IPS-20b (cell line): ENCODE data around the gene NKG7.

Experiments used
- H3K27ac ChIP-seq: one replicate; pipeline ENCODE4 v1.5.1; 2013; ENCODE audit warnings: low read length
- H3K27me3 ChIP-seq: 2 replicates; pipeline ENCODE4 v1.6.1; 2013; ENCODE audit warnings: mild to moderate bottlenecking, low read length, inconsistent platforms; ENCODE audit not compliant: insufficient read depth
- H3K36me3 ChIP-seq: 2 replicates; pipeline ENCODE4 v1.6.1; 2013; ENCODE audit warnings: low read depth, mild to moderate bottlenecking, inconsistent platforms, low read length, moderate library complexity; ENCODE audit not compliant: insufficient read depth
- H3K4me1 ChIP-seq: 2 replicates; pipeline ENCODE4 v1.6.1; 2013; ENCODE audit warnings: mild to moderate bottlenecking, control low read depth, inconsistent platforms, low read length, moderate library complexity; ENCODE audit not compliant: insufficient read depth
- H3K4me3 ChIP-seq: 2 replicates; pipeline ENCODE4 v1.5.1; 2013; ENCODE audit warnings: mild to moderate bottlenecking, low read length, inconsistent platforms
- H3K9ac ChIP-seq: 2 replicates; pipeline ENCODE4 v1.6.1; 2013; ENCODE audit warnings: low read depth, mild to moderate bottlenecking, inconsistent platforms, low read length, moderate library complexity
- H3K9me3 ChIP-seq: 2 replicates; pipeline ENCODE4 v1.6.1; 2013; ENCODE audit warnings: mild to moderate bottlenecking, low read depth, low read length, inconsistent platforms; ENCODE audit not compliant: insufficient read depth

NKG7 gene

DNA sequence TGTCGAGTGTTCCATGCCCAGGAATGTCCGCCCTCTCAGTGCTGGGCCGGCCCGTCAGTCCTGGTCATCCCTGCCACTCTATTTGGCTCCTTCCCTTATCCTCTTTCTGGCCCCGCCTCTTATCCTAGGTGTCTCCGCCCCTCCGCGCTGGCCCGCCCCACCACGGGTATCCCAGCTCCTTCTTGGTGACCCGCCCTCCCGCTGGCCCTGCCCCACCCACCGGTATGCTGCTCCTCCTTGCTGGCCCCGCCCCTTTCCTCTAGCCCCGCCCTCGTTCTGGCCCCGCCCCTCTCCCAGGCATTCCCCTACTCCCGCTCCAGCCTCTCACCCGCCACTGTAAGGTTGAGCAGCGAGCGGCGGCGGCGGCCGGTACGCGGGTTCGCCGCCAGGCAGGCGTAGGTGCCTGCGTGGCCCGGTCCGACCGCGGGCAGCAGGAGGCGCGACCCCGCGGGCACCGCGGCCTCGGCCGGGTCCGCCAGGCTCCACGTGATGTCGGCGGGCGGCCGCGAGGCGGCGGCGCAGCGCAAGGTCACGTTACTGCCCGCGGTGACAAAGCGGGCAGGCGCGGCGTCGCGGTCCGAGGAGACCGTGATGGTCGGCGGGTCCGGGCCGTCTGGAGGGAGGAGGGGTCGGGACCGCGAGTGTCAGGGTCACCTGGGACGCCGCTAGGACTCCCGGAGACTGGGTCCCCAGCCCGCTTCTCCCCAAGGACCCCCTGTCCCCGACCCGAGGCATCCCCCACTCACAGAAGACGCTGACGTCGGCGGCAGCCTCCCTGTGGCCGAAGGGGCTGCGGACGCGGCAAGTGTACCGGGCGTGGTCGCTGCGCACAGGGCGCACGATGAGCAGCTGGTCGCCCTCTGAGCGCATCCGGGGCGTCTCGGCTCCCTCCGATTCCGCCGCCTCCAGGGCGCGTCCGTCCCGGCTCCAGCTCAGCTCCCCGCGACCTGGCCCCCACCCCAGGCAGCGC, 32.5 kb downstream of the NKG7 start:
- Histone ChIP-seq H3K27ac (peak overlapping the region; percentile 15), H3K4me1 (peaks cover 8% of the 10 kb centered on the region; the same call in 1 of the 2 replicates), H3K4me3 (peak overlapping the region; percentile 76), H3K36me3 (no peaks in the 10 kb centered on the region), H3K9ac (peak overlapping the region; percentile 59; the same call in 1 of the 2 replicates), H3K27me3 (peaks cover 19% of the 10 kb centered on the region), H3K9me3 (no peaks in the 10 kb centered on the region)

GRCh38 chr19:51339313-51339686, 33.2 kb downstream of the NKG7 start:
- peaks cover 19% of the 10 kb centered on the region for H3K27me3 ChIP-seq
- peak overlapping the region; percentile 76 for H3K4me3 ChIP-seq
- H3K4me1 ChIP-seq = peaks cover 8% of the 10 kb centered on the region; the same call in 1 of the 2 replicates
- H3K27ac ChIP-seq = peak overlapping the region; percentile 15
- no peaks in the 10 kb centered on the region for H3K36me3 ChIP-seq
- peak overlapping the region; percentile 54; the same call in 1 of the 2 replicates for H3K9ac ChIP-seq
- H3K9me3 ChIP-seq = no peaks in the 10 kb centered on the region

- H3K27me3 ChIP-seq = peaks cover 19% of the 10 kb centered on the region
- H3K9me3 ChIP-seq = no peaks in the 10 kb centered on the region
- peak overlapping the region; percentile 15 for H3K27ac ChIP-seq
These were observed 33.7 kb downstream of the NKG7 start for GRCh38 chr19:51338563-51339312.

DNA sequence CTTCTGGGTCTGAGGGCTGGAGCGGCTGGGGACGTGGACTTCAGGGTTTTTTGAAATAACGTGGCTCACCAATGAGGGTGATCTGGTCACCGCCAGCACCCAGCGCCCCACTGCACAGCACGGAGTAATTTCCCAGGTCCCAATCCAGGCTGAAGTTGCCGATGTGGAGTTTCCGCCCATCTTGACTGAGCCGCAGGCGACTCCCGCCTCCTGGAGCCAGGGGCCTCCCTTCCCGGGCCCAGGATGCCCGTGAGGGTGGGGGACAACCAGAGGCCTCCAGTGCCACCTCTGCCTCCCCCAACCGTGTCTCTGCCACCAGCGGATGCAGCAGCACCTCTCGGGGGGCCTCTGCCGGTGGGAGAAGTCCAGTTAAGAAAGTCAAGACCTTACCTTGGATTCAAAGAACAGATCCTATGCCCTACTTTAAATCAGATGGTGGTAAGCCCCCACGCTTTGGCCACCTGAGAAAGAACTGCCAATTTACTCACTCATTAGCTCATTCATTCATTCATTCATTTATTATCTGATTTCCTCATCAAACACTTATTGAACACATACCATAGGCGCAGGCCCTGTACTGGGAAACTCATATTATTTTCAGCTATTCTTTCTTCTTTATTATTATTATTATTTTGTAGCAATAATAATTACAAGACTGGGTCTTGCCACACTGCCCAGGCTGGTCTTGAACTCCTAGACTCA, 34.4 kb downstream of the NKG7 start:
- peak overlapping the region; percentile 76 for H3K4me3 ChIP-seq
- peaks cover 8% of the 10 kb centered on the region; the same call in 1 of the 2 replicates for H3K4me1 ChIP-seq
- H3K27me3 ChIP-seq = peaks cover 19% of the 10 kb centered on the region
- no peaks in the 10 kb centered on the region for H3K36me3 ChIP-seq
- no peak overlapping the region for H3K27ac ChIP-seq
- H3K9ac ChIP-seq = peak overlapping the region; percentile 54; the same call in 1 of the 2 replicates
- no peaks in the 10 kb centered on the region for H3K9me3 ChIP-seq

More at GRCh38 chr19:51338563-51339312, 33.7 kb downstream of the NKG7 start:
- Histone ChIP-seq H3K4me3 (peak overlapping the region; percentile 76), H3K9ac (peak overlapping the region; percentile 54; the same call in 1 of the 2 replicates), H3K36me3 (no peaks in the 10 kb centered on the region), H3K4me1 (peaks cover 8% of the 10 kb centered on the region; the same call in 1 of the 2 replicates)

GRCh38 chr19:51337141-51337860, 35.2 kb downstream of the NKG7 start:
- H3K9me3 ChIP-seq = no peaks in the 10 kb centered on the region
- peaks cover under 1% of the 10 kb centered on the region; the same call in 1 of the 2 replicates for H3K36me3 ChIP-seq
- peaks cover 5% of the 10 kb centered on the region; the same call in 1 of the 2 replicates for H3K4me1 ChIP-seq
- no peak overlapping the region for H3K4me3 ChIP-seq
- H3K27me3 ChIP-seq = peaks cover 19% of the 10 kb centered on the region
- H3K27ac ChIP-seq = no peak overlapping the region
- H3K9ac ChIP-seq = no peak overlapping the region

- Histone ChIP-seq H3K9ac (no peak overlapping the region), H3K4me1 (no peaks in the 10 kb centered on the region), H3K9me3 (no peaks in the 10 kb centered on the region), H3K27ac (no peak overlapping the region), H3K36me3 (peaks cover 16% of the 10 kb centered on the region), H3K27me3 (no peaks in the 10 kb centered on the region), H3K4me3 (no peak overlapping the region)
These were observed 38.5 kb downstream of the NKG7 start for GRCh38 chr19:51333836-51334460.

DNA sequence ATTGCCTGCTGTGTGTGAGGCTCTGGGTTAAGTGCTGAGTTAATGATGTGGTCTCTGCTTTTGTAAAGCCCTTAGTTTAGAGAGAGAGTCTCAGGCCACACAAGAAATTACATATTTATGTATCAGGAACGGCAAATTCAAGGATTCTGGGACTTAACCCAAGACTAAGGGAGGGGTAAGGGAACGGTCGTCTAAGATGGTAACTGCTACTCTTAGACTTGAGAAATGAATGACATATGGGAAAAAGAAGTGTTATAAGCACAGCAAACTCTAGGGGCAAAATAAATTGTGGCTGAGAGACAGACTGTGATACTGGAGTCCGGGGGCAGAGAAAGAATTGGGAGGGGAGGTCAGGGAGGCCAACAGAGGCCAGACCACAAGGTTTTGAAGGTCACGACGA, 40.7 kb downstream of the NKG7 start:
- Histone ChIP-seq H3K27ac (no peak overlapping the region), H3K9me3 (no peaks in the 10 kb centered on the region), H3K36me3 (peaks cover 16% of the 10 kb centered on the region), H3K27me3 (peaks cover 9% of the 10 kb centered on the region), H3K4me1 (peaks cover 2% of the 10 kb centered on the region; the same call in 1 of the 2 replicates), H3K4me3 (no peak overlapping the region), H3K9ac (no peak overlapping the region)

DNA sequence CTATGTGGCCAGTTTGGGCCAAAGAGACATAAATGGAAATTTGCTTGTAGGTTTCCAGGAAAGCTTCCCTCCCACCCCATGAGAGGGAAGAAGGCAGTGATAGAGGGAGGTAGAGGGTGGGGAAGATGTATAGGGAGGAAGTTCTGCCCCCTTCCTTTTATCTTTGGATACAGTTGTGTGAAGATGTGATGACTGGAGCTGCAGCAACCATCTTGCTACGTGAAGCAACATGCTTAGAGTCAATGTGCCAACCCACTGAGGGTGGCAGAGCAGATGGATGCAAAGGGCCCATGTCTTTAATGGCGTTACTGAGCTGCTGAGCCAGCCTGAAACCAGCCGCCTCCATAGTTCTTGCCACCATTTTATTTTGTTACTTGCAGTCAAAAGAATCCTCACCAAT, 41.3 kb downstream of the NKG7 start:
- H3K4me1 ChIP-seq = peaks cover 2% of the 10 kb centered on the region; the same call in 1 of the 2 replicates
- H3K27ac ChIP-seq = no peak overlapping the region
- H3K4me3 ChIP-seq = no peak overlapping the region
- peaks cover 13% of the 10 kb centered on the region for H3K27me3 ChIP-seq
- H3K36me3 ChIP-seq = peaks cover 16% of the 10 kb centered on the region
- H3K9ac ChIP-seq = no peak overlapping the region
- H3K9me3 ChIP-seq = no peaks in the 10 kb centered on the region

DNA sequence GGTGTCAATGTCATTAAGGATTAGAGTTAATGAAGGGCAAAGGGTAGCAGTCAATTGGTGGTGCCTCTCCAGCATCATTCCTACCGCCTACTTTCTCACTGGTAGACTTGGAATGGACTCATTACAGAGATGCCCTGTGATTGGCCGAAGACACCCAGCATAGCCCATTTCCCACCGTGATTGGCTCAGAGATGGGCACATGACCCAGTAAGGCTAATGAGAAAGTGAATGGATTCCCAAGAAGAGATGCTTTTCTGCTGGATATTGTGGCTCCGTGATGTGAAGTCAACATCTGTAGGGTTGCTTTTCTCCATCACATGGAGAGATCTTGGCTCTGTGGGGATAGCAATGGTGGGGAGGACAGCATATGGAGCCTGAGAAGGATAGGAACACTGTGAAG, 42.1 kb downstream of the NKG7 start:
- H3K36me3 ChIP-seq = peaks cover 16% of the 10 kb centered on the region
- H3K4me1 ChIP-seq = peaks cover 2% of the 10 kb centered on the region; the same call in 1 of the 2 replicates
- peaks cover 20% of the 10 kb centered on the region for H3K27me3 ChIP-seq

GRCh38 chr19:51329411-51329810, 43.0 kb downstream of the NKG7 start:
- no peak overlapping the region for H3K4me3 ChIP-seq
- H3K4me1 ChIP-seq = peaks cover 2% of the 10 kb centered on the region; the same call in 1 of the 2 replicates
- peaks cover 20% of the 10 kb centered on the region for H3K27me3 ChIP-seq
- peaks cover 16% of the 10 kb centered on the region for H3K36me3 ChIP-seq
- no peak overlapping the region for H3K9ac ChIP-seq
- no peaks in the 10 kb centered on the region for H3K9me3 ChIP-seq
- no peak overlapping the region for H3K27ac ChIP-seq

More for the DNA sequence above, 42.1 kb downstream of the NKG7 start:
- Histone ChIP-seq H3K9ac (no peak overlapping the region), H3K4me3 (no peak overlapping the region), H3K27ac (no peak overlapping the region), H3K9me3 (no peaks in the 10 kb centered on the region)
